Measurements from ENCODE around the gene ANKRD63.

Gene ANKRD63

DNA sequence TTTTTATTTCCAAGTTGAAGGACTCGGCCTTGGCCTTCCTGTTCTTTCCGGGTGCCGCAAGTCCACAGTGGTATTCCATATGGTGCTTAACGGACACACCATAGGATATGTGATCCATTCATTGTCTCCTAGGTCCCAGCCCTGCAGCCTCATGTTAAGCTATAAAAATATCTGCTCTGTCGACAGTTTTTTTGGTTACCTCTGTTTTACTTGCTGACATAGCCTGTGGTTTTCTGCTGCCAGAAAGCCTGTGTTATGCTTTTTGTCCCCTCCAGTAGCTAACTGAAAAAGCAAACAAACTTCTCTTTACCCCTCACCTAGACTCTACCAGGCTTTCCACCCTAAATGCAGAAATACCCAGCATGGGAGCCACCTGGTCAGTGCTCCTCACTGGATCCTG lies 45.9 kb upstream of the ANKRD63 start:
- no peak for DNase-seq (ENCODE audit: low read depth)
- H3K4me3 ChIP-seq (ENCODE audit: low read depth, low read length) = no peak overlapping the region
- TF ChIP-seq, protein P1, sequence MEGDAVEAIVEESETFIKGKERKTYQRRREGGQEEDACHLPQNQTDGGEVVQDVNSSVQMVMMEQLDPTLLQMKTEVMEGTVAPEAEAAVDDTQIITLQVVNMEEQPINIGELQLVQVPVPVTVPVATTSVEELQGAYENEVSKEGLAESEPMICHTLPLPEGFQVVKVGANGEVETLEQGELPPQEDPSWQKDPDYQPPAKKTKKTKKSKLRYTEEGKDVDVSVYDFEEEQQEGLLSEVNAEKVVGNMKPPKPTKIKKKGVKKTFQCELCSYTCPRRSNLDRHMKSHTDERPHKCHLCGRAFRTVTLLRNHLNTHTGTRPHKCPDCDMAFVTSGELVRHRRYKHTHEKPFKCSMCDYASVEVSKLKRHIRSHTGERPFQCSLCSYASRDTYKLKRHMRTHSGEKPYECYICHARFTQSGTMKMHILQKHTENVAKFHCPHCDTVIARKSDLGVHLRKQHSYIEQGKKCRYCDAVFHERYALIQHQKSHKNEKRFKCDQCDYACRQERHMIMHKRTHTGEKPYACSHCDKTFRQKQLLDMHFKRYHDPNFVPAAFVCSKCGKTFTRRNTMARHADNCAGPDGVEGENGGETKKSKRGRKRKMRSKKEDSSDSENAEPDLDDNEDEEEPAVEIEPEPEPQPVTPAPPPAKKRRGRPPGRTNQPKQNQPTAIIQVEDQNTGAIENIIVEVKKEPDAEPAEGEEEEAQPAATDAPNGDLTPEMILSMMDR (IDR thresholded peaks at IDR 0.05; ENCODE audit: control insufficient read depth, extremely low read depth, insufficient read depth) = no peak

DNA sequence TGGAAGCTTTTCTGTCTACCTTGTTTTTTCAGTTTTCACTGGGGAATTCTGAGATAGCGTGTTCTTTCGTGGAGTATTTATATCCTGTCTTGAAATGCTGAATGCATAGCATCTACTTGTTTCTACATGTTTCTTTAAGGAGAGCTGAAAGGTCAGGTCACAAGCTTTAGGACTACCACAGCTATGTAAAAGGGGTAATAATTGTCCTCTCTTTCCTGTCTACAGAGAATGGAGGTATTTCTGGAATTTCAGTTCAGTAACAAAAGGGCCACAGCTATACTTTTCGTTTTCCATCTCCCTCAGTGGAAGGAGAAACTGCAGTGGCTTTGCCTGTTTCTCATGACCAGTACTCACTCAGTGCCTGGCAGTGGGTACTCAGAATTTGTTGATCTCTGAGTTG lies 45.3 kb upstream of the ANKRD63 start:
- DNase-seq (ENCODE audit: low read depth) = no peak
- TF ChIP-seq, protein P1 (IDR thresholded peaks at IDR 0.05; ENCODE audit: control insufficient read depth, extremely low read depth, insufficient read depth) = no peak
- no peak overlapping the region for H3K4me3 ChIP-seq (ENCODE audit: low read depth, low read length)

DNA sequence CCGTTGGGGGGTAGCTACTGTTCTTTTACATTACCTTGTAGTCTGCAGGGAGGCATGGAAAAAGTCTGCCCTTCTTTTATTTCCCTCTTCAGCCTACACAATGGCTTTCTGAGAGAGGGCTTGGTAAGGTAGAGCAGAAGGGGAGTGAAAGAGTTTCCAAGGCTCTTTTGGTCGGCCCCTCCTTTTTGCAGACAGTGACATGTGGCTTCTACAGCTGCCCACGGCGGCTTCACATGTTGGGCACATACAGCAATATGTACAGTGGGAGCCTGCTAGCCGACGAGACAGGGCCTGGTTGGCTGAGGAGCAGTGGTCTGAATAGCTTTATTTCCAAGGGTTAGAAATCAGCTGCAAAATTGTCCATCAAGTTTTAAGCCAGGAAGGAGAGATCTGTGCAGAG lies 44.6 kb upstream of the ANKRD63 start:
- TF ChIP-seq, protein P1 (IDR thresholded peaks at IDR 0.05; ENCODE audit: control insufficient read depth, extremely low read depth, insufficient read depth) = no peak
- no peak for DNase-seq (ENCODE audit: low read depth)
- H3K4me3 ChIP-seq (ENCODE audit: low read depth, low read length) = no peak overlapping the region

DNA sequence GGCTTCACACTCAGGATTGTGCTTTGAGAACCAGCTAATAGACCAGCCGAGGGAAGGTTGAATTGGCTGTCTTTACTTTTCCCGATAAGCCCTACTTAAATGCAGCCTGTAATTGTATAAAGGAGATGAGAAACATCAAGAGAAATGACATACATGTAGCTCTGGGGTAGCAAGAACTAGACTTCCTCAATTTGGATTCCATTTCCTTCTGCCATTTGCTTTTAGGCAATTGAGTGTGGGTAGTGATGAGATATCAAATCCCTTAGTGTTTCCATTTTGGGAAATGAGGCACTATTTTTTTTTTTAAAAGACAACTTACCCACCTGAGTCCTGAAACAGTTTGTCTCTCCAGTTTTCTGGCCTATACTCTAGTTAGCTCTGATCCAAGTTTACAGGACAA lies 42.8 kb upstream of the ANKRD63 start:
- TF ChIP-seq, protein P1 (IDR thresholded peaks at IDR 0.05; ENCODE audit: control insufficient read depth, extremely low read depth, insufficient read depth) = no peak
- DNase-seq (ENCODE audit: low read depth) = no peak
- H3K4me3 ChIP-seq (ENCODE audit: low read depth, low read length) = no peak overlapping the region

DNA sequence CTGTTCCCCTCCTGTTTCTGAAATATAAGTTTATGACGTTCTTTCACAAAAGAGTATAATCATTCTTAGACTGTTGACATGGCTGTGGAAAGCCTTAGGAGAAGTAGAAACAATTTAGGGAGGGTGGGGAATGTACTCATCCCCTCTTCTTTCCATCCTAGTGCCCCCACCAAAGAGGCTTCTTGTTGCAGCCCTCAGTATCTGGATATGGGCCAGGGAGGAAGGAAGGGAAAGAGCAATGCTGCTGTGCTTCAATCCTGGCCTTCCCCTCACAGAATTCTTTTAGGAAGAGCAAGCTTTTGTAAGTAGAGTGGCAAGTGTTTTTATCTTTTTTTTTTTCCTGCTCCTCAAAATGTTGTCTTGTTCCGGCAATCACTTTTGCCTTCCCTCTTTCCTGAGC lies 42.3 kb upstream of the ANKRD63 start:
- DNase-seq (ENCODE audit: low read depth) = no peak
- H3K4me3 ChIP-seq (ENCODE audit: low read depth, low read length) = peak overlapping the region; percentile 57
- TF ChIP-seq, protein P1 (IDR thresholded peaks at IDR 0.05; ENCODE audit: control insufficient read depth, extremely low read depth, insufficient read depth) = no peak

DNA sequence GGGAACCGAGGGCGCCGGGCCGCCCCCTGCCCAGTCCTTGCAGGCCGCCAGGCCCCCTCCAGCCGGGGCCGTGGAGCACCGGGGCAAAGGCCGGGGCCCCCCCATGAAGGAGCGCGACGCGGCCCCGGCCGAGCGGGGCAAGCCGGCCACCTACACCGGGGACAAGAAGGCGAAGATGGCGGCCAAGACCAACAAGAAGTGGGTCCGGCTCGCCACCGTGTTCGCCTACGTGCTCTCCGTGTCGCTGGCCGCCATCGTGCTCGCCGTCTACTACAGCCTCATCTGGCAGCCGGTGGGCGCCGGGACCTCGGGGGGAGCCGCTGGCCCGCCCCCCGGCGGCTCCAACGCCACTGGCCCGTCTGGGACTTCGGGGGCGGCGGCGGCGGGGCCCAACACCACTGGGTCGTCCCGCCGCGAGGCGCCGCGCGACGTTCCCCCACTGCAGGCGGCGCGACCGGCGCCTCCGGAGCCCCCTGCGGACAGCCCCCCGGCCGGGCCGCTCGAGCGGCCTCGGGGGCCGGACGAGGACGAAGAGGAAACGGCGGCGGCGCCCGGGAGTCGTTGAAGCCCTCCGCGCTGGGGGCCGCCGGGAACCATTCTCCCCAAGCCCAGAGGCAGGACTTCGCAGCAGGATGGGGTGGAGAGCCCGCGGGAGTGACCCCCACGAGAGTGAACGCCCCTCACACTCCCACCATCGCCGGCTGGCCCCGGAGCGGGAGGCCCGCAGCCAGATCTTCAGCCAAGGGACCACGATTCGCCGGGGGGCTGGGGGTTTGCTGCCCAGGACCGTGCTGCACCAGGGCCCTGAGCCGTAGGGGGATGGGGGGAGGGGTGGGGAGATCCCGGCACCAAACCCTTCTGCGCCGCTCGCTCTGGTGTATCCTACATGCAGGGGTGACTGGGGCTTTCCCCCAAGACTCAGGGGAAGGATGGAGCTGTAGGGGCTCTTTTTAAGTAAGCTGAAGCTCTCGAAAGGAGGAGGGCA lies 41.4 kb upstream of the ANKRD63 start:
- peak overlapping the region; percentile 57 for H3K4me3 ChIP-seq (ENCODE audit: low read depth, low read length)
- DNase-seq (ENCODE audit: low read depth) = no peak
- TF ChIP-seq, protein P1 (IDR thresholded peaks at IDR 0.05; ENCODE audit: control insufficient read depth, extremely low read depth, insufficient read depth) = no peak
